C4-2B (cell line): ENCODE results near the gene GTPBP6.

Source experiments
- H3K27ac ChIP-seq: fragments of 450-650 bp; 2 replicates; pipeline ENCODE4 v1.5.1; 2017
- CTCF ChIP-seq: fragments of 450-650 bp; conservative IDR thresholded peaks from 2 replicates; pipeline ENCODE4 v1.5.1; 2017; ENCODE audit warnings: mild to moderate bottlenecking
- ZFX ChIP-seq: fragments of 450-650 bp; IDR thresholded peaks from 2 replicates; pipeline ENCODE4 v1.6.1; 2017

The GTPBP6 gene

GRCh38 chrX:316351-317325 is 2.0 kb downstream of the GTPBP6 start:
- H3K27ac ChIP-seq: no peak overlapping the region
- TF ChIP-seq ZFX (no peak), CTCF (no peak)

GRCh38 chrX:314781-315595 is 3.6 kb downstream of the GTPBP6 start:
- TF ChIP-seq ZFX: no peak
- no peak for TF ChIP-seq CTCF
- H3K27ac ChIP-seq: no peak overlapping the region

GRCh38 chrX:314049-314448 is 4.5 kb downstream of the GTPBP6 start:
- TF ChIP-seq CTCF (no peak), ZFX (no peak)

GRCh38 chrX:313546-313945 is 5.0 kb downstream of the GTPBP6 start:
- H3K27ac ChIP-seq: no peak overlapping the region
- TF ChIP-seq CTCF (no peak), ZFX (no peak)

More at GRCh38 chrX:314049-314448, 4.5 kb downstream of the GTPBP6 start:
- H3K27ac ChIP-seq: no peak overlapping the region

GRCh38 chrX:312621-313331 is 5.8 kb downstream of the GTPBP6 start:
- TF ChIP-seq ZFX (no peak), CTCF (no peak)
- H3K27ac ChIP-seq: no peak overlapping the region

GRCh38 chrX:311156-312129 is 7.2 kb downstream of the GTPBP6 start:
- TF ChIP-seq CTCF (no peak), ZFX (no peak)

More at GRCh38 chrX:311156-312129, 7.2 kb downstream of the GTPBP6 start:
- no peak overlapping the region for H3K27ac ChIP-seq
